ENCODE results near the gene SYT12.

SYT12 gene

DNA sequence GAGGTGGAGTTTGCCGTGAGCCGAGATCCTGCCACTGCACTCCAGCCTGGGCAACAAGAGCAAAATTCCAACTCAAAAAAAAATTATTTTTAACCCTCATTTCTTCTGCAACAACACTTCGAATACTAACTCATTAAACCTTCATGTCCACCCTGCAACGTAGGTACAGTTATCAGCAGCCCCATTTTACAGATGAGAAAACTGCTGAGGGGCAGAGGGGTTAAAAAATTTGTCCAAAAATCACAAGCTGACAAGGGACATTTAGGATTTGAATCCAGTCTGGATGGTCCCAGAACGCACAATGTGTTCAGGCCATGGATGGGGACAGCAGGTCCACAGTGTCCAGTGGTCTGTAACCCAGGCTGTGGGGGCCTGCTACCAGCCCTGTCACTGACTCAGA lies 62.7 kb downstream of the SYT12 start (continued):
- TF ChIP-seq, protein P1, sequence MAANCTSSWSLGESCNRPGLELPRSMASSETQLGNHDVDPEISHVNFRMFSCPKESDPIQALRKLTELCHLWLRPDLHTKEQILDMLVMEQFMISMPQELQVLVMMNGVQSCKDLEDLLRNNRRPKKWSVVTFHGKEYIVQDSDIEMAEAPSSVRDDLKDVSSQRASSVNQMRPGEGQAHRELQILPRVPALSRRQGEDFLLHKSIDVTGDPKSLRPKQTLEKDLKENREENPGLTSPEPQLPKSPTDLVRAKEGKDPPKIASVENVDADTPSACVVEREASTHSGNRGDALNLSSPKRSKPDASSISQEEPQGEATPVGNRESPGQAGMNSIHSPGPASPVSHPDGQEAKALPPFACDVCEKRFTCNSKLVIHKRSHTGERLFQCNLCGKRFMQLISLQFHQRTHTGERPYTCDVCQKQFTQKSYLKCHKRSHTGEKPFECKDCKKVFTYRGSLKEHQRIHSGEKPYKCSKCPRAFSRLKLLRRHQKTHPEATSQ (tag by site-specific recombination; IDR thresholded peaks at IDR 0.05): no peak

DNA sequence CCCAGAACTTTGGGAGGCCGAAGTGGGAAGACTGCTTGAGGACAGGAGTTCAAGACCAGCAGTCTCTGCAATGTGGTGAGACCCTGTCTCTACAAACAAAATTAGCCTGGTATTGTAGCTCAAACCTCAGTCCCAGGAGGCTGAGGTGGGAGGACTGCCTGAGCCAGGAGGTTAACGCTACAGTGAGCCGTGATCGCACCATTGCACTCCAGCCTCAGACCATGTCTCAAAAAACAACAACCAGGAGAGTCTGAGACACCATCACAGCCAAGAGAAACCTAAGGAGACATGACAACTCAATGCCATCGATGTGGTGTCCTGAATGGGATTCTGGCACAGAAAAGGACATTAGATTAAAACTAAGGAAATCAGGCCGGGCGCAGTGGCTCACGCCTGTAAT lies 67.8 kb downstream of the SYT12 start:
- no peaks in the 10 kb centered on the region for H3K9me3 ChIP-seq (ENCODE audit: control insufficient read depth, insufficient read depth, low read depth, low read length)
- TF ChIP-seq, protein P2, sequence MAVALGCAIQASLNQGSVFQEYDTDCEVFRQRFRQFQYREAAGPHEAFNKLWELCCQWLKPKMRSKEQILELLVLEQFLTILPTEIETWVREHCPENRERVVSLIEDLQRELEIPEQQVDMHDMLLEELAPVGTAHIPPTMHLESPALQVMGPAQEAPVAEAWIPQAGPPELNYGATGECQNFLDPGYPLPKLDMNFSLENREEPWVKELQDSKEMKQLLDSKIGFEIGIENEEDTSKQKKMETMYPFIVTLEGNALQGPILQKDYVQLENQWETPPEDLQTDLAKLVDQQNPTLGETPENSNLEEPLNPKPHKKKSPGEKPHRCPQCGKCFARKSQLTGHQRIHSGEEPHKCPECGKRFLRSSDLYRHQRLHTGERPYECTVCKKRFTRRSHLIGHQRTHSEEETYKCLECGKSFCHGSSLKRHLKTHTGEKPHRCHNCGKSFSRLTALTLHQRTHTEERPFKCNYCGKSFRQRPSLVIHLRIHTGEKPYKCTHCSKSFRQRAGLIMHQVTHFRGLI (tag by site-specific recombination; IDR thresholded peaks at IDR 0.05): no peak
- TF ChIP-seq EGR2 (tag by site-specific recombination; IDR thresholded peaks at IDR 0.05; ENCODE audit: low read depth): no peak
- TF ChIP-seq ZNF302 (tag by site-specific recombination; IDR thresholded peaks at IDR 0.05; ENCODE audit: low read depth): no peak
- no peak for TF ChIP-seq SP7 (tag by site-specific recombination; IDR thresholded peaks at IDR 0.05)
- no peak for TF ChIP-seq ZNF366 (tag by site-specific recombination; conservative IDR thresholded peaks at IDR 0.05)
- no peak for TF ChIP-seq ZFP69B (tag by site-specific recombination; IDR thresholded peaks at IDR 0.05)
- no peak for TF ChIP-seq ZNF529 (tag by site-specific recombination; IDR thresholded peaks at IDR 0.05; ENCODE audit: insufficient replicate concordance)
- no peak for TF ChIP-seq ZNF596 (tag by site-specific recombination; IDR thresholded peaks at IDR 0.05)
- no peak for TF ChIP-seq ZNF843 (tag by site-specific recombination; IDR thresholded peaks at IDR 0.05)
- no peak for TF ChIP-seq TCF7L2 (IDR thresholded peaks at IDR 0.05; ENCODE audit: borderline replicate concordance, low read depth, low read length)
- no peak for TF ChIP-seq ZNF777 (tag by site-specific recombination; IDR thresholded peaks at IDR 0.05; ENCODE audit: borderline replicate concordance)
- TF ChIP-seq, protein P3, sequence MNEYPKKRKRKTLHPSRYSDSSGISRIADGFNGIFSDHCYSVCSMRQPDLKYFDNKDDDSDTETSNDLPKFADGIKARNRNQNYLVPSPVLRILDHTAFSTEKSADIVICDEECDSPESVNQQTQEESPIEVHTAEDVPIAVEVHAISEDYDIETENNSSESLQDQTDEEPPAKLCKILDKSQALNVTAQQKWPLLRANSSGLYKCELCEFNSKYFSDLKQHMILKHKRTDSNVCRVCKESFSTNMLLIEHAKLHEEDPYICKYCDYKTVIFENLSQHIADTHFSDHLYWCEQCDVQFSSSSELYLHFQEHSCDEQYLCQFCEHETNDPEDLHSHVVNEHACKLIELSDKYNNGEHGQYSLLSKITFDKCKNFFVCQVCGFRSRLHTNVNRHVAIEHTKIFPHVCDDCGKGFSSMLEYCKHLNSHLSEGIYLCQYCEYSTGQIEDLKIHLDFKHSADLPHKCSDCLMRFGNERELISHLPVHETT (tag by site-specific recombination; IDR thresholded peaks at IDR 0.05): no peak
- no peak for TF ChIP-seq ZNF747 (tag by site-specific recombination; IDR thresholded peaks at IDR 0.05)
- TF ChIP-seq GLIS1 (tag by site-specific recombination; IDR thresholded peaks at IDR 0.05): no peak
- no peak for TF ChIP-seq KLF9 (tag by site-specific recombination; IDR thresholded peaks at IDR 0.05; ENCODE audit: low read depth)
- no peak for TF ChIP-seq ZNF707 (tag by site-specific recombination; IDR thresholded peaks at IDR 0.05)
- TF ChIP-seq KLF10 (tag by site-specific recombination; IDR thresholded peaks at IDR 0.05): no peak
- TF ChIP-seq ZNF664 (tag by site-specific recombination; IDR thresholded peaks at IDR 0.05): no peak
- no peak for TF ChIP-seq ZBTB20 (tag by site-specific recombination; IDR thresholded peaks at IDR 0.05)
- POLR2A ChIA-PET: no interaction called here
- no peak overlapping the region for H3K27ac ChIP-seq (ENCODE audit: extremely low read depth, low read depth, low read length)
- no peak overlapping the region for H3K4me3 ChIP-seq (ENCODE audit: low read depth, low read length)
- CTCF ChIA-PET: interaction anchor here (0.6 to 1.0 kb wide), 3 partner anchors 10 to 73 kb away, joined by 3 read pairs; no protein-coding TSS in a partner anchor
- no peaks in the 10 kb centered on the region for H3K36me3 ChIP-seq (ENCODE audit: control insufficient read depth in 2 of 2, insufficient read depth in 1 of 2, low read length in 2 of 2)
- no peaks in the 10 kb centered on the region for H3K4me1 ChIP-seq (ENCODE audit: control insufficient read depth, insufficient read depth, low read length)

DNA sequence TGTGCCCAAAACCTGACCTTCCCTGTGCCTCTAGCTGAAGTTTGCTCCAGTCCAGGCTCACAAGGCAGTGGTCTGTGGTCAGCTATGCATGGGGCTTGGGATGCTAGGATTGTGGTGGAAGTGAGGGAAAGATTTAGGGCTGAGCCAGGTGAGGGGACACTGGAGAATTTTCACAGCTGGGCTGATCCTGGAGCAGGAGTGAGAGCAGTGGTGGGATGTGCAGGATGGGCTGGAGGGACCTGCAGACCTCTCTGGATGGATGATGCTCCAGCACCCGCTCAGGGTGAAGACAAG lies 72.2 kb downstream of the SYT12 start:
- ChIA-PET POLR2A (interaction anchor here (0.9 to 1.0 kb wide), 2 partner anchors 24 to 38 kb away, joined by 3 to 4 read pairs; partner anchors contain the start of genes KDM2A and RHOD), CTCF (interaction anchor here (0.6 to 1.8 kb wide), 10 partner anchors 11 to 168 kb away, joined by 3 to 7 read pairs (median 4); no protein-coding TSS in a partner anchor)
- H3K4me1 ChIP-seq (ENCODE audit: control insufficient read depth, insufficient read depth, low read length): no peaks in the 10 kb centered on the region
- H3K4me3 ChIP-seq (ENCODE audit: low read depth, low read length): no peak overlapping the region
- H3K9me3 ChIP-seq (ENCODE audit: control insufficient read depth, insufficient read depth, low read depth, low read length): no peaks in the 10 kb centered on the region
- no peak overlapping the region for H3K27ac ChIP-seq (ENCODE audit: extremely low read depth, low read depth, low read length)
- no peaks in the 10 kb centered on the region for H3K36me3 ChIP-seq (ENCODE audit: control insufficient read depth in 2 of 2, insufficient read depth in 1 of 2, low read length in 2 of 2)
- TF ChIP-seq ZNF394 (tag by site-specific recombination; IDR thresholded peaks at IDR 0.05; ENCODE audit: borderline replicate concordance) (no peak), SP2 (tag by site-specific recombination; IDR thresholded peaks at IDR 0.05) (no peak), GLI2 (tag by site-specific recombination; IDR thresholded peaks at IDR 0.05; ENCODE audit: borderline replicate concordance, low read depth) (no peak), KLF8 (tag by site-specific recombination; IDR thresholded peaks at IDR 0.05) (no peak), KLF10 (tag by site-specific recombination; IDR thresholded peaks at IDR 0.05) (no peak), ZNF174 (tag by site-specific recombination; IDR thresholded peaks at IDR 0.05) (no peak), MEIS1 (CRISPR knock-in tag; IDR thresholded peaks at IDR 0.05; ENCODE audit: borderline replicate concordance) (no peak)
- TF ChIP-seq, protein P2 (tag by site-specific recombination; IDR thresholded peaks at IDR 0.05): no peak
- TF ChIP-seq, protein P4, sequence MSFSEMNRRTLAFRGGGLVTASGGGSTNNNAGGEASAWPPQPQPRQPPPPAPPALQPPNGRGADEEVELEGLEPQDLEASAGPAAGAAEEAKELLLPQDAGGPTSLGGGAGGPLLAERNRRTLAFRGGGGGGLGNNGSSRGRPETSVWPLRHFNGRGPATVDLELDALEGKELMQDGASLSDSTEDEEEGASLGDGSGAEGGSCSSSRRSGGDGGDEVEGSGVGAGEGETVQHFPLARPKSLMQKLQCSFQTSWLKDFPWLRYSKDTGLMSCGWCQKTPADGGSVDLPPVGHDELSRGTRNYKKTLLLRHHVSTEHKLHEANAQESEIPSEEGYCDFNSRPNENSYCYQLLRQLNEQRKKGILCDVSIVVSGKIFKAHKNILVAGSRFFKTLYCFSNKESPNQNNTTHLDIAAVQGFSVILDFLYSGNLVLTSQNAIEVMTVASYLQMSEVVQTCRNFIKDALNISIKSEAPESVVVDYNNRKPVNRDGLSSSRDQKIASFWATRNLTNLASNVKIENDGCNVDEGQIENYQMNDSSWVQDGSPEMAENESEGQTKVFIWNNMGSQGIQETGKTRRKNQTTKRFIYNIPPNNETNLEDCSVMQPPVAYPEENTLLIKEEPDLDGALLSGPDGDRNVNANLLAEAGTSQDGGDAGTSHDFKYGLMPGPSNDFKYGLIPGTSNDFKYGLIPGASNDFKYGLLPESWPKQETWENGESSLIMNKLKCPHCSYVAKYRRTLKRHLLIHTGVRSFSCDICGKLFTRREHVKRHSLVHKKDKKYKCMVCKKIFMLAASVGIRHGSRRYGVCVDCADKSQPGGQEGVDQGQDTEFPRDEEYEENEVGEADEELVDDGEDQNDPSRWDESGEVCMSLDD (tag by site-specific recombination; IDR thresholded peaks at IDR 0.05): no peak
